Gastrocnemius medialis (tissue), 4 donors: ENCODE measurements around the gene ZSCAN10.

Experiments used
- POLR2A ChIP-seq, 2 donors: fragments of 450-650 bp; IDR thresholded peaks; one replicate each; pipeline ENCODE4 v1.6.1; 2017; ENCODE audit warnings: antibody characterized with exemption in 2 of 2, mild to moderate bottlenecking in 2 of 2, moderate library complexity in 2 of 2
- TF ChIP-seq, protein P1 (sequence below), 5 experiments: fragments of 450-650 bp in 3 of 5; fragments of 200-600 bp in 2 of 5; sonication (generic) in 2 of 5; IDR thresholded peaks in 4 of 5; conservative IDR thresholded peaks in 1 of 5; 1 replicate in 4 of 5; 2 replicates in 1 of 5; pipeline ENCODE4 v1.5.1; 2016 to 2019; ENCODE audit warnings: antibody characterized with exemption in 5 of 5, mild to moderate bottlenecking in 3 of 5, moderate library complexity in 3 of 5

DNA sequence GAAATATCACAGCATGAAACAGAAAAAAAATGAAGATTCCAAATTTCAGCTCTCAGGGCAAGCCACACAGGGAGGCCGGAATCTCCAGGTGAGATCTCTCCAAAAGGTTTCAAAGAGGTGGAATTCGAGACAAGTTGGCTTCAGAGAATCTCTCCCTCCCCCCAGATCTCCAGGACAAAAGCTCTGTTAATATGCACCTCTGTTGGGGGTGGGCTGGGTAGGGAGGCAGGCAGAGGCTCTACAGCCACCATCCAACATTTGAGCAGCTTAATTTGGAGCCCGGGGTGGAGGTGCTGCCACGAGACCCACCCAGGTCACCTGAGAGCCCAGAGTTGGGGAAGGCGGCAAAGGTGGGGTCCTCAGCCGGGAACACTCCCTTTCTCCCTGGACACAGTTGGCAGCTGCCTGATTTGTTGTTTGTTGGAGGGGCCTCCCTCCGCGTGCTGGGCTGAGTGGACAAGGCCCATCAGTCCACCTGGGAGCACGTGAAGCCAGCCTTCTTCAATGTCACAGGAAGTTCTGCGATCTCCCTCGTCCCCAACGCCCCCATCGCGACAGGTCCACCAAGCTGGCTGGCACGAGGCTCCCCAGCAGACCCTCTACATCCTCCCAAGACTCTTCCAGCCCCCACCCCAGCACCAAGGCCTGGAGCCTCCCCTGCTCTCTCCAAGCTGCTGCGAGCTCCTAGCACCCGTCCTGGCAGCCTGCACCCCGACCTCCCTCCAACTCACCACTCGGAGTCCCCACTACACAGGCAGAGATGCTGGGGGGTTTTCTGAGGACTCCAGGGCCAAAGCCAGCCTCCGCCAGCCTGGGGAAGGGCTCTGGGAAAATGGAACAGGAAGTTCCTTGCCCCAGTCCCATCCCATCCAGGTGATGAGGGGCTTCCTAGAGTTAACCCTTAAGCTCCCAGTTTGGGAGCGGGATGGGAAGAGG is at the start of gene ZSCAN10:
- TF ChIP-seq, protein P1, sequence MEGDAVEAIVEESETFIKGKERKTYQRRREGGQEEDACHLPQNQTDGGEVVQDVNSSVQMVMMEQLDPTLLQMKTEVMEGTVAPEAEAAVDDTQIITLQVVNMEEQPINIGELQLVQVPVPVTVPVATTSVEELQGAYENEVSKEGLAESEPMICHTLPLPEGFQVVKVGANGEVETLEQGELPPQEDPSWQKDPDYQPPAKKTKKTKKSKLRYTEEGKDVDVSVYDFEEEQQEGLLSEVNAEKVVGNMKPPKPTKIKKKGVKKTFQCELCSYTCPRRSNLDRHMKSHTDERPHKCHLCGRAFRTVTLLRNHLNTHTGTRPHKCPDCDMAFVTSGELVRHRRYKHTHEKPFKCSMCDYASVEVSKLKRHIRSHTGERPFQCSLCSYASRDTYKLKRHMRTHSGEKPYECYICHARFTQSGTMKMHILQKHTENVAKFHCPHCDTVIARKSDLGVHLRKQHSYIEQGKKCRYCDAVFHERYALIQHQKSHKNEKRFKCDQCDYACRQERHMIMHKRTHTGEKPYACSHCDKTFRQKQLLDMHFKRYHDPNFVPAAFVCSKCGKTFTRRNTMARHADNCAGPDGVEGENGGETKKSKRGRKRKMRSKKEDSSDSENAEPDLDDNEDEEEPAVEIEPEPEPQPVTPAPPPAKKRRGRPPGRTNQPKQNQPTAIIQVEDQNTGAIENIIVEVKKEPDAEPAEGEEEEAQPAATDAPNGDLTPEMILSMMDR (IDR thresholded peaks at IDR 0.05 in 4 of 5, conservative IDR thresholded peaks at IDR 0.05 in 1 of 5): no peak
- TF ChIP-seq POLR2A (IDR thresholded peaks at IDR 0.05): no peak
